Fibroblast of lung (primary cell): ENCODE data around the gene FRMPD2.

Source experiments
- CTCF ChIP-seq, 2 donors: IDR thresholded peaks in 1 of 2; conservative IDR thresholded peaks in 1 of 2; 1 replicate in 1 of 2; 2 replicates in 1 of 2; pipeline ENCODE4 v1.5.1; 2011 to 2012; ENCODE audit warnings: low read length in 2 of 2, control low read depth in 1 of 2, inconsistent platforms in 1 of 2, low read depth in 1 of 2, mild to moderate bottlenecking in 1 of 2
- EZH2 ChIP-seq: IDR thresholded peaks from 2 replicates; pipeline ENCODE4 v1.5.1; 2012; ENCODE audit warnings: low read length, control low read depth, mild to moderate bottlenecking; ENCODE audit errors: missing control alignments

DNA sequence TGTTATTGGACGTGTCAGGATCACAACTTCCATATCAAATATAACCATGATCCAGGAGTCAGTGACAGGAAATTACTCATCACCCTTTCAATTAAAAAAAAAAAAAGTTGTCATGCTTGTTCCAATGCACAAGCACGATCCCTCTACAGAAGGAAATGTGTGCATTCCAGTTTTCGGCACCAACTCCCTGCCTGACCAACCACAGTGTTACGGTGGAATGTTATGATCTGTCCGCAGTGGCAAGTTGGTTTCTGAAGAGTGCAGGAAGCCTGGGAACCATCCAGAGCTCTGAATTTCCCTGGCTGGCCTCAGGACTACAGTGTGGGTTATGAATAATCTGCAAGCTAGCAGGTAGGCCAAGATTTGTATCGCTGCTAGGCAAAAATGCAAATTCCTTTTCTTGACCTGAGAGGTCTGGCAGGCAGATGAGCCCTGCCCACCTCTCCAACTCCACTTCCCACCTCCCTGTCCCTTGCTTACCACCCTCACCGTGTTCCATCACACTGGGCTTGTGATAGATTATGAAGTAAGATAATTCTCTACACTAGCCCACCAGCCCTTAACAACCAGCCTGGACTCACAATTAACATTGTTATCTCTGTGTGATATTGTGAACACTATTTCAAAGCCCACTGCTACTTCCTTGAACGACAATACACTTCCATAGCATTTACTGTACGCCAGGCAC lies 20.4 kb downstream of the FRMPD2 start:
- no peak for TF ChIP-seq CTCF (conservative IDR thresholded peaks at IDR 0.05 in 1 of 2, IDR thresholded peaks at IDR 0.05 in 1 of 2; ENCODE audit: low read depth in 1 of 2, low read length in 2 of 2)
- TF ChIP-seq EZH2 = no peak
